NCI-H2029 treated with DMSO at 0.1 percent for 48 hours (cell line): ENCODE data around the gene HMGB4.

Experiments used
- DNase-seq: peaks from one replicate; lab custom pipeline; 2025; lab: John Stamatoyannopoulos, UW

HMGB4 gene

GRCh38 chr1:33863779-33864178, at the start of gene HMGB4:
HMGB4 (plus strand) TSS chr1:33864079; CDS start chr1:33864192, 113 bp downstream.
- DNase-seq = no peak

- DNase-seq = no peak
These were observed 49.7 kb upstream of the HMGB4 start for GRCh38 chr1:33814166-33814565.

- no peak for DNase-seq
These were observed 48.8 kb upstream of the HMGB4 start for GRCh38 chr1:33815061-33815460.

- DNase-seq = peak; percentile 24
These were observed 45.8 kb upstream of the HMGB4 start for GRCh38 chr1:33818071-33818470.

GRCh38 chr1:33819290-33819912, 44.5 kb upstream of the HMGB4 start:
- no peak for DNase-seq

- no peak for DNase-seq
These were observed 44.0 kb upstream of the HMGB4 start for GRCh38 chr1:33819913-33820311.

GRCh38 chr1:33820804-33821203, 43.1 kb upstream of the HMGB4 start:
- no peak for DNase-seq

GRCh38 chr1:33821291-33821690, 42.6 kb upstream of the HMGB4 start:
- no peak for DNase-seq

GRCh38 chr1:33822396-33822795, 41.5 kb upstream of the HMGB4 start:
- DNase-seq = no peak

- no peak for DNase-seq
These were observed 40.5 kb upstream of the HMGB4 start for GRCh38 chr1:33823401-33823800.

- DNase-seq = no peak
These were observed 40.0 kb upstream of the HMGB4 start for GRCh38 chr1:33823830-33824229.

GRCh38 chr1:33824321-33824720, 39.6 kb upstream of the HMGB4 start:
- DNase-seq = no peak

GRCh38 chr1:33824971-33825370, 38.9 kb upstream of the HMGB4 start:
- DNase-seq = no peak

- DNase-seq = no peak
These were observed 38.4 kb upstream of the HMGB4 start for GRCh38 chr1:33825506-33825905.

GRCh38 chr1:33826311-33826710, 37.6 kb upstream of the HMGB4 start:
- DNase-seq = no peak

GRCh38 chr1:33826711-33827110, 37.2 kb upstream of the HMGB4 start:
- no peak for DNase-seq

- DNase-seq = no peak
These were observed 35.8 kb upstream of the HMGB4 start for GRCh38 chr1:33828059-33828458.

GRCh38 chr1:33828654-33829053, 35.2 kb upstream of the HMGB4 start:
- DNase-seq = no peak

GRCh38 chr1:33836911-33837310, 27.0 kb upstream of the HMGB4 start:
- no peak for DNase-seq

GRCh38 chr1:33837635-33838034, 26.2 kb upstream of the HMGB4 start:
- no peak for DNase-seq

- no peak for DNase-seq
These were observed 22.4 kb upstream of the HMGB4 start for GRCh38 chr1:33841494-33841893.

GRCh38 chr1:33842348-33842747, 21.5 kb upstream of the HMGB4 start:
- no peak for DNase-seq

- no peak for DNase-seq
These were observed 19.7 kb upstream of the HMGB4 start for GRCh38 chr1:33844166-33844565.

GRCh38 chr1:33846861-33847260, 17.0 kb upstream of the HMGB4 start:
- no peak for DNase-seq
